NCI-H82 treated with DMSO at 0.1 percent for 48 hours (cell line): ENCODE data around the gene MMAB.

Experiments
- DNase-seq: peaks from one replicate; lab custom pipeline; 2025; ENCODE audit not compliant: unreplicated experiment; lab: John Stamatoyannopoulos, UW

The MMAB gene

DNA sequence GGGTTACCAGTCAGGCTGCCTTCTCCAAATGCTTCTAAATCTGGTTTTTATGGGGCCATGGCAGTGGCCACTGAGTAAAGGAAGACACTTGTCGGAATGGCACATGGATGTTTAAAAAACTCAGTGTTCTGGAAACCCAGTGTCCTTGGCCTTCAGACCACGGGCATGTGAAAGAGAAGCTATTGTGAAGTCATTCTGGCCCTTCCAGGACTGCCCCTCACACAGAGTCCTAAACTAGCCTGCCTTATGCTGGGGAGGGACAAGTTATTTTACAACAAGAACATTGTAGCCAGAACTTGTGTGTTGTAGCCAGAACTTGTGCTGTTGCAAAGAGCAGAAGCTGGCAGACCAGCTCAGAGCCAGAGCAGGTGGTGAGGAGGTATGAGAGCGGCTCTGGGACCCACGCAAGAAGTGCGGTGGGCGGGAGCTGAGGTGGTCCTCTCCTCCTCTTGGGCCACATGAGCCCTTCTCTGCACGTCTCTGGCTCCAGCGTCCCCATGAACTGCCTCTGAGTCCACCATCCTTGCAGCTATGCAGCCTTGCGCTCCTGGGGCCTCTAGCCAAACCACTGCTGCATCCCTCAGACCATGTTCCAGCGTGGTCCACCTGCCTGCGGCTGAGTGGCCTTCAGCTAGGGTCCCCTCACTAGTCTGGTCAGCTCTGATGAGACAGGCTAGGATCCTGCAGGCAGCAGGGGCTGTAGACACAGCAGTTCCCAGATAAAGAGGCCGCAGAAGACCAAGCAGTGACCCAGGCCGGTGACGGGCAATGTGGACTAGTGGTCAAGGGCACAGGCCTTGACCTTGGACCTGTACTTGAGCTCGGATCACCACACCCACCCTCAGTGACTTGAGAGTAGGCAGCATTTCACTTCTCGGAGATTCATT, 32.5 kb downstream of the MMAB start:
- DNase-seq: no peak

DNA sequence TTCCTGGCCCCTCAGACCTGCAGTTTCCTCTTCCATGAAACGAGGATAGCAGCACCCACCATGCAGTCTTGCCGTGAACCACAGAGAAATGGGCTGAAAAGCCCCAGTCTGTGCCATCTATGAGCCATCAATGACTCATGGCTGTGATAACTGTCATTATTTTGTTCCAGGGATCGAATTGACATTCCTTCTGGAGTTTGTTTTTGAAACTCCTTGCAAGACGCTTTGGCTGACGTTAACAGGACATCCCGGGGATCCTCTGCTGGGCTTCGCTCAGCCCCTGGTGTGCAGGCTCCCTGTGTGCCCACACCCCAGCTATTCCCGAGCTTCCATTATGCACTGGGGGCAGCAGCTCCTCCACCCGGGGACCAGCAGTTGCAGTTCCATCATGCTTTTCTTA, 33.8 kb downstream of the MMAB start:
- DNase-seq: no peak

DNA sequence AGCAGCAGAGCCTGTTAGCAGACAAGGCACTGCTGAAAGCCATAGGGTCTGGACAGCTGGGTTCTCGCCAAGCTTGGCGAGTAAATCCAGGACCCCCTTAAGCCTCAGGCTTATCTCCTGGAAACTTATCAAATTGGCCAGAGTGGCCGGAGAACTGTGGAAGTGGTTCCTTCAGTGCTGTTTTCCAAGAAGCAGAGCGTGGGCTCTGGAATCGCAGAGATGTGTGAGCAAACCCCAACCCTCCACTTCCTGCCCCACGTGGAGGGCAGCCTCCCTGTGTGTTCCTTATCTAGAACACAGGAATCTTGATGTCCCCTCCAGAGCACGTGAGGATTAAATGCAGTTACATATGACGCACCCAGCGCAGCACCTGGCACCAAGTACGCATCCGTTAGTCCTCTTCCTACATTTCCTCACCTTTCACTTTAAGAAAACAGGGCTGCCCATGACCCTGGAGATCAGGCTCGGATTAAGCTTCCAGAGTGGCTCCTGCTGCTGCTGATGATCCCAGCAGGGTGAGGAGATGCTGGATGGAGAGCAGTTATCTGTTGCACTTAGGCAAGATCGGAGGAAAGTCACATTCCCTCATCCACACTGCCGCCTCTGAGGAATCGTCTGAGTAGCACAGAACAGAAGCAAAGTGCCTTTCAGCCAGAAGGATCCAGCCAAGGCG, 35.0 kb downstream of the MMAB start:
- DNase-seq: peak; percentile 56

DNA sequence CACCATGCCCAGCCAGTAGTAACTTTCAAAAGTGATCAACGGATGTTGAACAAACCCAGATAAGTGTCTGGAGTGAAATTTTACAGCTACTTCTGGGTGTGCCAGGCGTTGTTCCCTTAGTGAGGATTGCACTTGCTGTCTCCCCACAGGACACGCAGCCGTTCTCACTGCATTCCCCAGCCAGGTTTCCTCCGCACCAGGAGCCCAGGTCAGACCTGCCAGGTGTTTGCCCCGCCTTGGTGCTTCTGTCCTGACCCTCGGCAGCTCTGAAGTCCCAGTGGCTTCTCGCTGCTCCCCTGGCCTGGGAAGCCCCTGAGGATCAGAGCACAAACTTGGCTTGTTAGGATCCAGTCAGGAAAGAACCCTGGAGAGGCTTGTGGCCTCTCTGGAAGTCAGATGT, 36.2 kb downstream of the MMAB start:
- DNase-seq: no peak

DNA sequence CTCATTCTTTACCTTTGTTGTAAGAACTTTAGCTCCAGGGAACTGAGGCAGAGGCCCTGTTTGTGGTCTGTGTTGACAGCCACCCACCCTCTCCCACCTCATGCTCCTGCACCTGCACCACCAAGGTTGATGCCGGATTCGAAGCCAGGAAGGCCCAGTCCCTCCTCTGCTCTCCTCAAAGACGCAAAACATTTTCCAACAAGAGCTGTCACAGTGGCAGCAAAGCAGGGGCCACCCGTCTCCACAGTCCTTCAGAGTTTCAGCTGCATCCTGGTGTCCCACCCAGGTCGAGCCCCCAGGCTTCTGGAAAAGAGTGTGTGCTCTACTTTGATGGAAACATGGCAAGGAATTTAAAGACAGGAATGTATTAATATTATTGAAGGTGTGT, 37.4 kb downstream of the MMAB start:
- DNase-seq: no peak

DNA sequence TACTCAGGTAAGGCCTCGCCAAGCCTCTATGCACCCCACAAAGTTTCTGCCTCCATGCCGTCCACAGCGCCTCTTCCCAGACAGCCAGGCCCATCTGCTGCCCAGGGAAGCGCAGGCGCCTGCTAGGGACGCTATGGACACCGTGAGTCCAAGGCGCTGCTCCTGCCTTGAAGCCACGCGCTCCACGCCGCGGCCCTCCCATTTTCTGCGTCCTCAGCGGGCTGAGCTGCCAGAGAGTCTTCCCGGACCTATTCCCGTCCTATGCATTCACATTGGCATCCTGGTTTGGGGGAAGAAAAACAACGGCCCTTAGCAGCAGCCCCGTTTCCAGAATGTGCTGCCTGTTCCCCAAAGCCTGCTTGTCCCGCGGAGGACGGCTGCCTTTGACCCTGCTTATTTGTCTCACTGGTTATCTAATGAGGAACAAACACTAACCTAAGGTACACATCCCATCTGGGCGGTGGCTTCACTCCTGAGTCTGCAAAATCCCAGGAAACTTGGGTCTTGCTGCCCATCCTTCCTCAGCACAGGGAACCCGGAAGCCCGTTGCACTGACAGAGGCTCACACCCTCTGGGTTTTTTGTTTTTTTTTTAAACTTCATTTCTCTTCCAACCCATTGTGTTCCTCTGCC, 38.0 kb downstream of the MMAB start:
- DNase-seq: no peak

DNA sequence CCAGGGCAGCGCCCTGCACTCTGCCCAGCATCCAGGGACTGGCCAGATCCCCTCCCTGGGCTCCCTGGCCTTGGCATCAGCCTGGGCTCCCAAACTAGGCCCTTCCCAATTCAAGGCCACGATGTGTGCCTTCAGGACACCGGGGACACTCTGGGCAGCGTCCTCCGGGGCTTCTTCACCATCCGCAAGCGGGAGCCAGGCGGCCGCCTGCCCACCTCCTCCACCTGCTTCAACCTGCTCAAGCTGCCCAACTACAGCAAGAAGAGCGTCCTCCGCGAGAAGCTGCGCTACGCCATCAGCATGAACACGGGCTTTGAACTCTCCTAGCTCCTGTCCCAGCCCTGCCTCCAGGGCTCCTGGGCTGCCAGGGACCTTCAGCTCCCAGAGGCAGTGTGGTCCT, 38.8 kb downstream of the MMAB start:
- DNase-seq: no peak

DNA sequence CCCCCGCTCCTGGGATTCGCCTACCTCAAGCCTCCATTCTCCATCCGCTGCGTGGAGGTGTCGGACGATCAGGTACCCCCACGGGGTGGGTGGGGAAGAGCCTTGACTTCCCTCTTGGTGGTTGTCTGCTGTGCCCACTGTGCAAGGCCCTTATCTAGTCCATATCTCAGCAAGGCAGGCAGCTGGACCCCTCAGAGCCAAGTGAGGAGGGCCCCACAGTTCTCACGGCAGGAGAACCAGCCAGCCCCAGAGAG, 39.9 kb downstream of the MMAB start:
- no peak for DNase-seq

DNA sequence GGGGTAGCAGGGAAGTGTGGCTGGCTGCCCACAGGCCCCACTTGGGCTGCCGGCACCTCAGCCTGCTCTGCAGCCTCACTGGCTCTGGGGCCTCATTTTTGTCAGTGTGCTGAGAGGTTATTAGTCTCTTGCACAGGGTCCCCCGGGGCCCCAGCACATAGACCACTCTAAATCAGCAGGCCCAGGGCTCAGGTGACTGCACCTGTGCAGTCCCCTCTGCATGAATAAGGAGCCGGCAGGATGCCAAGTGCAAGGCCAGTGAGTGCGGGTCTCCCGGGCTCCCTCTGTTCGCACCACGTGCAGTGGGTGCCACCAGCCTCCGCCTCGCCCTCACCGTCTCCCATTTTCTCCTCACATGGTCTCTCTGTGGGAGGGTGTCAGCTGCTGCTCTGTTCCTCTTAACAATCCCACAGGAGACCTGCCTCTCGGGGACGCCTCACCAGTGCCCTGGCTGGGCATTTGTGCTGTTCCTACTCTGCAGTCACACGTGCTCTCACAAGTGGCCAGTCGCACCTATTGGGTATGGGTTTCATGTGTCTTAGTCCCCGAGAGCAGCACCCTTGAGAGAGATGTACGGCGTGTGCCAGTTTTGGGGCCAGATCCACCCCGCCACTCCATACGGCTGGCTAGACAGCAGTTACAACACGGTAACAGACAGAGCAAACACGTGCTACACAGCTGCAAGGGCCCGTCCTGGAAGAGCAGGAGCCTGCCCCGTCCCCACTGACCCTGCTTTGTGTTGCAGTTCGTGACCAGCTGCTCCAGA, 40.4 kb downstream of the MMAB start:
- DNase-seq: no peak

DNA sequence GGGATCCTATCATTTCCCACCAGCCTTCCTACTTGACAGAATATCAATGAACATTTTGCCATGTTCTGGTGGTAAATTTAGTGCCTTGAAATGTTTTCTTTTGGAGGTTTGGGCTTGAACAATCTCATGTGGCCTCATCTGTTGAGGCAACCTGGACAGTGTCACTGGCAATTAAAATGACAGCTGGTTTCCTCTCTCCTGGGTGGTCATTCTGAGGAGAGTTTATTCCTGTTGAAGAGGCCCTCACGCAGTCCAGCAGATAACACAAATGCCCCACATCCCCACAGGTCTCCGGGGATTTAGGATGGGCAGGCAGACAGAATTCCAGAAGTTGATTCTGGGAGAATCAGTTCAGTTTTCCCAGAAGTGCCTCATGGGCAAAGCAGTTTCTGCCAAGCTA, 41.9 kb downstream of the MMAB start:
- DNase-seq: no peak

DNA sequence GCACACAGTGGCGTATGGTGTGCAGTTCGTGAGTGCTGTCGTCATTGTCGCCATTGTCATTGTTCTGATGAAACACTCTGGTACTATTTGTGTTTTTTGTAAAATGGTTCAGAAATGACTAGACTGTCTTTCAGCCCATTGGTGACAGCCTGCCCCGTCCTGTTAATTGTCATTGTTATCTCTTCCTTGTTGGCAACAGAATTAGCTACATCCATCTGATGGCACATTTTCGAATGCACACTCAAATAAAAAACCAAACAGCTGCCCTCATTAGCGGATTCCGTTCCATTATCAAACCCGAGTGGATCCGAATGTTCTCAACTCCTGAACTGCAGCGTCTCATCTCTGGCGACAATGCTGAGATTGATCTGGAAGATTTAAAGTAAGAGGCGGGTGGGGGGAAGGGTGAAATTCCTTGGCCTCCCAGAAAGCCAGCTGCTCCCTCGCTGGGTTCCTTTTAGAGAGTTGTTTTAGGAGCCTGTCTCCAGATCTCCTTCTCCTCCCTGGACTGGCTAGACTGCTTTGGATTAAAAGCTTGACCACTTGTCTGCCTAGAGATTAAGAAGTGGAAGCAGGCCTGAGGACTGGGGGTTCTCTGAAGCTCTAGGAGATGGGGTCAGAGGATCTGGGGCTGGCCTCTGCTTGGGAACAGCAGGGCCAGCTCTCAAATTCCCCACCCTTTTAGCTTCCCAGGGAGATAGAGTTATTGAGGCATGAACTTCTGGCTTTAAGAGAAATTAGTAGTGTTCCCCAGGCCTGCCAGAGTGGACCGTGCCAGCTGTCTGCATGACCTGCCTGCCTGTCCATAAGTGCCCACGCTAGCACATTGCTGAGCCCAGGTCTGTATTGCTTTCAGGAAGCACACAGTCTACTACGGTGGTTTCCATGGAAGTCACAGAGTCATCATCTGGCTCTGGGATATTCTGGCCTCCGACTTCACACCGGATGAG, 43.3 kb downstream of the MMAB start:
- peak; percentile 65 for DNase-seq

DNA sequence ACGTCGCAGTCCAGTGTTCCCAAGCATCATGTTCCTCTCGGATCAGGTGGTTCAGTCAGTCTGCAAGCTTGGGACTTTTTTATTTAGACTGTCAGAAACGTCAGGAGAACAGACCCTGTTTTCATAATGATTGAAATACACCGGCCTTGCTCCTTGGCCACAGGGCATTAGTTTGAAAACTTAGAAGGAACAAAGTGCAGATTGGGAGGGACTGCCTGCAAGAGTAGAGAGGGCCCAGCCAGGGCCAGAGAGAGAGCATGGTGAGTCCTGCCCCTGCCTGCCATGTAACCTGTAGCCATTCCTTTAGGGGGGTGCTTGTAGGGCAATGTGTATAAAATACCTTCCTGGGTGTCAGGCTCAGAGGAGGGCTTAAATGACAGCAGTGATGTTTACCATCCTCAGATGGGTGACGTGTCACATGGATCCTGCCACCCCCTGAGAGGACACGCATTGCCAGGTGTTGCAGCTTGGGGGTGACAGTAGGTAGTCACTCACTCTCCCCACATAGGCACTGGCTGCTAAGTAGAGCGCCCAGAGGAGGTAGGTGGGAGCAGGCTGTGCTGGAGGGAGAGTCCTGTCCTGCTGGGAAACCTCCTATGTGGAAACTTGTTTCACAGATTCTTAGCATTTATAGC, 45.7 kb downstream of the MMAB start:
- no peak for DNase-seq

DNA sequence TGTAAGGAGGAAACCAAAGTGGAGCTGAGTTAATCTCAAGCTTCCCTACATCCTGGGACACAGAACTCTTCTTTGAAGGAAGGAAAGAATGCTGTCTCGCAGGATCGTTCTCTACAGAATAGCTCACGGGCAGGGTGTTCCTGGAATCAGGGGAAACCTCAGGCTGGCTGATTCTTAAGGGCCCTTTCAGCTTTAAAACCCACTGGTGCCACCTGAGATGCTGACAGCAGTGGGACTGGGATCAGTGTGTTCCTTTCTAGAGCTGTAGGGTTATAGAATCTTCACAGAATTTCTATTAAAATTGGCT, 48.1 kb downstream of the MMAB start:
- DNase-seq: no peak

DNA sequence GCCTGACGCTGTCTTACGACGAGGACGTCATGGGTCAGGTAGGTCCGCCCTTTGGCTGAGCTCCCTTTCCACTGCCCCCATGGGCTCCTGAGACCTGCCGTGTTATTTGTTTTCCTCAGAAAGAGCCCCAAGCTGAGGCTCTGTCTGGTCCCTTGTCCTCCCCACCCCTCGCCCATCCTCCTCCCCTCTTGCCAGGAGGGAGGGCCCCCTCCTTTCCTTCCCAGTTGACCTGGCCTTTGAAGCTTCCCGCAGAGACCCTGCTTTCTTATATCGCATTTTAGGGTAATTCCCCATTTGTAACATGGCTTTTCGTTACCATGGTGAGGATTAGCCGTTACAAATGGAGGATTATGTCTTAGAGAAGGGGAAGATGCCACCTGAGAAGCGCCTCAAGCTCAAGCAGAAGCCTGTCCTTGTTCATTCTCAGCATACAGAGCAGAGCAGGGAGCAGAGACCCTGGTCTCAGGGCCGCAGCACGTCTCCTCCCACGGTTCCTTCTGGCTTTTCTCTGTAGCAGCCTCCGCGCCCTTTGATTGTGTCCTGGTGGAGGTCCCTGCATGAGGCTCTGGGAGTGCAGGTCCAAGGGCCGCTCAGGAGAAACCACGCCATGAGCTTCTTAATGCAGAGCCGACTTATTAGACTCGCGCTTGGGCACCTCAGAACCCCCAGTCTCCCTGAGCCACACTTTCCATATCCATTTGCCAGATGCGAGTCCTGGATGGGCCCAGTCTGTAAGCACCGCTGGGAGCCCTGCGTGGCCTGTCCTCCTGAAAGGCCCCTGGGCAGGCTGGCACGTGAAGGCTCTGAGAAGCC, 48.6 kb downstream of the MMAB start:
- DNase-seq: peak; percentile 83

DNA sequence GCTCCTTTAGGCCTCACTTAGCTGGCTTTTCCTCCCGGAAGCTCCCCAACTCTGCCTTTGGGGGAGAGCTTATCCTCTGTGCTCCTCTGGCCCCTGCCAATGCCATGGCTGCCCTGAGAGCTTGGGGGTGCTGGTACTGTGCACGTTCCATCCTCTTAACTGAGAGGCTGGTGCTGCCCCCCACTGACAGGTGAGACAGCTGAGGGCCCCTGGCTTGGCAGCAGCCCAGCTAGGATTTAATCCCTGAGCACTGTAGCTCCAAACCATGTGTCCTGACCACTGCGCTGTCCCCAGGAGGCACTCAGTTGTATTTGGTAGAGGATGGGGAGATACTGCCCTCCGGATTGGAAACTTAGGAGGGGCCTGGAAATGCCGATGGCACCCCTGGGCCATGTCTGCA, 49.8 kb downstream of the MMAB start:
- DNase-seq: no peak

DNA sequence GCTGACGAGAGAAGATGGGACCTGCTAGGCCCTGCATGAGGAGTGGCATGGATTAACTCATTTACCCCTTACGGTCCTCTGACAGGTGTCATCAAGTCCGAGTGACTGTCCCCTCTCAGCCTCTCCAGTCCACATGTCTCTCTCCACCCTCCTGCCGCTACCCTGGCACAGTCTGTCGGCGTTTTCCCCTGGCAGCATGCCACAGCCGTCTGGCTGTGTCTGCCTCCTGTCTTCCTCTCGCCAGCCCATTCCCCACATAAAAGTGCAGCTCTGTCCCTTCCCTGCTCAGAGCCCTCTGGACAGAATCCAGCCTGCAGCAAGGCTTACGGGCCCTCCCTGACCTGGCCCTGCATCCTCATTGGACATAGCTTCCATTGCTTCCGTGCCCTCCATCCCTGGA, 50.2 kb downstream of the MMAB start:
- DNase-seq: no peak

DNA sequence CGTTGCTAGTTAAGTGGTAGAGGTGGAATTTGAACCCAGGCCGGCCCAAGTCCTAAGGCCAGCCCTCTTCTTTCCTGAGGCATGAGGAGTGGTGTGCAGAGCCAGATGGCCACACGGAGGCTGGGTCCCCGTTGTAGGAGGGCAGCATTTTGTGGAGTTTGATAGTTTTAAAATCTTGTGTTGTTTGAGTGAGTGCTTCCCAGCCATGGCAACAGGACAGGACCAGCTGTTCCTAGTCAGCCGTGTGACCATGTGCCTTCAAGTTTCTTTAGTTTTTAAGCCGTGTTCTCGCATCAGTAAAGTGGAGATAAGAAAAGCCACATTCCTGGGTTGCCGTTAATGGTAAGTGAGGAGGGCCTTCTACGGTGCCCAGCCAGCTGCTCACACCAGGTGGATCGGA, 51.5 kb downstream of the MMAB start:
- no peak for DNase-seq

DNA sequence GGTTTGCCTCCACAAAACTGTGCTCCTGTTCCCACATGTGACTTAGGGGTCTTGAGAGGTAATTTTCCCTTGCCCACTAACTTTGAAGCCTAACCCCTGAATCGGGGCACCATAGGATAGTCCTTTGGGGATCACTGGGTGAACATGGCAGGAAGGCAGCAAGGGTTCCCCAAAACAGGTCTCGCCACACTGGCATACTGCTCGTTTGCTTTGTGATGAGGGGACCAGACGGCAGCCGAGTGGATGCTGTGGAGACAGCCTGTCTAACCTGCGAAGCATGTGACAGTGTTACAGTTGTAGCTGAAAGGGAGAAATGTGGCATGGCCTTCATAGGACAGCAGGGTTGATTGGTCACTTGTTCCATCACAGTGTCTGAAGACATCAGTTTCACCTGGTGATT, 53.5 kb downstream of the MMAB start:
- DNase-seq: no peak

DNA sequence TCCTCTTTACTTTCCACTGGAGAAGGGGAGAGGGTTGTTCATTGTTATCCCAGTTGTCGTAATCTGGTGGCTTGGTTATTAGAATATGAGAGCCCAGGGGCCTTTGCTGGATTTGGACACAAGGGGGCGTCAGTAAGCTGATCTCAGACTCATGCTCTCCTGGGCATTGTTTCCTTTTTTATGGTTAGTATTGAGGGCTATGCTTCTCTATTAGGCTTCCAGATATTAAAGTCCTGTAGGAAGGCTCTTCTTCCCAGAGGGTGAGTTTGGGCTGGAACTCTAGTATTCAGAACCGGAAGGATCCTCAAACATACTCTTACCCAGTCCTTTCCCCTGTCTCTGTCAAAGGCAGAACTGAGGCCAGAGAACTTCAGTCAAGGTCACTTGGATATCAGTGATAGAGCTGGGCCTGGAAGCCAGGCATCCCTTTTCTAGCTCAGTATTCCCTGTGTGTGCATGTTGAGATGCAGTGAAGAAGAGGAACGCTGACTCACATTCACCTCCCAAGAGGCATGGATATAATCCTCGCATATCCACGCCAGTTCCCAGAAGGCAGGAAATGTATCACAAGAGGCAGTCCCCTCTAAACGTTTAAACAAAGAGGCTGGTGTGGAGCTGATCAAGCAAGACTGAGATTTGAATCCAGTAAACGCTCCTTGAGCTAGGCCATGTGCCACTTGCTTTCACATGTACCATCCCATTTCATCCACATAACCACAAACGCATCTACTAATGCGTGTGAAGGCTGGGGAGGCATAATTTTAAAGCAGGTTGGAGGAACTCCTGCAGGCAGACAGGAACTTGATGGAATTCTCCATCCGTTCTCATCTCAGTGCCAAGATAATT, 54.3 kb downstream of the MMAB start:
- DNase-seq: peak; percentile 65
